Neuronal stem cell (in vitro differentiated cells): ENCODE measurements around the gene SUGCT.

ENCODE experiments used
- DNase-seq: peaks from one replicate; pipeline ENCODE4 v3.0.0-alpha.2; 2013; ENCODE audit warnings: low spot score
- H2AFZ ChIP-seq: one replicate; pipeline ENCODE4 v1.6.1; 2013; ENCODE audit warnings: mild to moderate bottlenecking, low read length, inconsistent platforms
- H2AK5ac ChIP-seq: 2 replicates; pipeline ENCODE4 v1.6.1; 2013; ENCODE audit warnings: low read depth, mild to moderate bottlenecking, inconsistent platforms, low read length, moderate library complexity, mixed read lengths
- H2BK120ac ChIP-seq: 2 replicates; pipeline ENCODE4 v1.6.1; 2013; ENCODE audit warnings: low read depth, mild to moderate bottlenecking, inconsistent platforms, low read length, moderate library complexity, mixed read lengths
- H2BK12ac ChIP-seq: one replicate; pipeline ENCODE4 v1.6.1; 2013; ENCODE audit warnings: low read length, inconsistent platforms
- H2BK15ac ChIP-seq: 2 replicates; pipeline ENCODE4 v1.6.1; 2013; ENCODE audit warnings: mild to moderate bottlenecking, low read length, inconsistent platforms, mixed read lengths
- H2BK5ac ChIP-seq: one replicate; pipeline ENCODE4 v1.6.1; 2013; ENCODE audit warnings: inconsistent platforms, mild to moderate bottlenecking, low read length, moderate library complexity
- H3K14ac ChIP-seq: one replicate; pipeline ENCODE4 v1.6.1; 2013; ENCODE audit warnings: low read length, inconsistent platforms
- H3K18ac ChIP-seq: 2 replicates; pipeline ENCODE4 v1.6.1; 2013; ENCODE audit warnings: low read length, inconsistent platforms
- H3K23ac ChIP-seq: 2 replicates; pipeline ENCODE4 v1.6.1; 2013; ENCODE audit warnings: low read depth, mild to moderate bottlenecking, mixed read lengths, low read length, inconsistent platforms; ENCODE audit not compliant: poor library complexity
- H3K27ac ChIP-seq: replicated peaks from 3 replicates; pipeline ENCODE4 v1.5.1; 2013; ENCODE audit warnings: low read length, inconsistent platforms
- H3K27me3 ChIP-seq, 3 experiments: 2 replicates each; pipeline ENCODE4 v1.6.1; 2013; ENCODE audit warnings: low read length in 3 of 3, mild to moderate bottlenecking in 2 of 3, inconsistent platforms in 1 of 3, low read depth in 1 of 3, mixed read lengths in 1 of 3, moderate library complexity in 1 of 3; ENCODE audit not compliant: control insufficient read depth in 3 of 3, insufficient read depth in 3 of 3
- H3K36me3 ChIP-seq, 2 donors: replicated peaks in 1 of 2; 2 replicates each; pipeline ENCODE4 v1.6.1; 2013; ENCODE audit warnings: low read length in 2 of 2; ENCODE audit not compliant: control insufficient read depth in 2 of 2, insufficient read depth in 2 of 2
- H3K4ac ChIP-seq: 2 replicates; pipeline ENCODE4 v1.6.1; 2013; ENCODE audit warnings: inconsistent platforms, mild to moderate bottlenecking, low read length, moderate library complexity
- H3K4me1 ChIP-seq, 2 donors: 1 replicate in 1 of 2; 2 replicates in 1 of 2; pipeline ENCODE4 v1.6.1; 2013; ENCODE audit warnings: low read length in 2 of 2, low read depth in 1 of 2; ENCODE audit not compliant: control insufficient read depth in 2 of 2, insufficient read depth in 1 of 2
- H3K4me2 ChIP-seq: one replicate; pipeline ENCODE4 v1.6.1; 2013; ENCODE audit warnings: mild to moderate bottlenecking, low read length, inconsistent platforms; ENCODE audit not compliant: insufficient read depth, poor library complexity, severe bottlenecking
- H3K4me3 ChIP-seq, 2 donors: 2 replicates each; pipeline ENCODE4 v1.5.1; 2013; ENCODE audit warnings: low read length in 2 of 2, mild to moderate bottlenecking in 2 of 2, inconsistent platforms in 1 of 2, moderate library complexity in 1 of 2
- H3K79me1 ChIP-seq: one replicate; pipeline ENCODE4 v1.6.1; 2013; ENCODE audit warnings: low read depth, mild to moderate bottlenecking, inconsistent platforms, low read length, moderate library complexity
- H3K9ac ChIP-seq: one replicate; pipeline ENCODE4 v1.6.1; 2013; ENCODE audit warnings: mild to moderate bottlenecking, low read depth, low read length, inconsistent platforms; ENCODE audit not compliant: poor library complexity
- H3K9me3 ChIP-seq, 2 donors: replicated peaks in 1 of 2; 2 replicates each; pipeline versions ENCODE3 to v1.6.1; 2013; ENCODE audit warnings: low read length in 2 of 2, mild to moderate bottlenecking in 2 of 2, inconsistent platforms in 1 of 2, low read depth in 1 of 2, mixed read lengths in 1 of 2, moderate library complexity in 1 of 2; ENCODE audit not compliant: control insufficient read depth in 2 of 2, insufficient read depth in 1 of 2
- H4K8ac ChIP-seq: one replicate; pipeline ENCODE4 v1.6.1; 2013; ENCODE audit warnings: low read depth, mild to moderate bottlenecking, inconsistent platforms, low read length, moderate library complexity
- H4K91ac ChIP-seq: one replicate; pipeline ENCODE4 v1.6.1; 2013; ENCODE audit warnings: low read length, low read depth, mild to moderate bottlenecking, inconsistent platforms; ENCODE audit not compliant: poor library complexity
- WGBS, 2 donors: extraction: QIAGEN DNeasy Blood & Tissue Kit; methylation state at CpG; one replicate each; pipeline ENCODE4 v1.1.7; 2013; ENCODE audit warnings: missing lambda C conversion rate in 2 of 2, mixed read lengths in 1 of 2; ENCODE audit not compliant: insufficient read length in 2 of 2, insufficient replicate concordance in 1 of 2; ENCODE audit errors: extremely low coverage in 2 of 2; 5-methylcytosine and 5-hydroxymethylcytosine counted together

Gene SUGCT

GRCh38 chr7:40489844-40490602 lies 355.2 kb downstream of the SUGCT start:
- H2AFZ ChIP-seq = no peak overlapping the region
- H3K14ac ChIP-seq = no peak overlapping the region
- H3K18ac ChIP-seq = no peak overlapping the region
- no peaks in the 10 kb centered on the region for H3K9me3 ChIP-seq
- no peak overlapping the region for H3K27ac ChIP-seq
- H4K91ac ChIP-seq = no peak overlapping the region
- H2AK5ac ChIP-seq = no peak overlapping the region
- H3K4me1 ChIP-seq = no peaks in the 10 kb centered on the region
- H3K27me3 ChIP-seq = no peaks in the 10 kb centered on the region
- no peaks in the 10 kb centered on the region for H3K79me1 ChIP-seq
- H2BK120ac ChIP-seq = no peak overlapping the region
- no peak for DNase-seq
- H2BK15ac ChIP-seq = no peak overlapping the region
- H3K23ac ChIP-seq = no peak overlapping the region
- H3K4me2 ChIP-seq = no peak overlapping the region
- H3K4ac ChIP-seq = no peak overlapping the region
- no peak overlapping the region for H3K9ac ChIP-seq
- H3K36me3 ChIP-seq = no peaks in the 10 kb centered on the region
- H3K4me3 ChIP-seq = no peak overlapping the region
- no peak overlapping the region for H4K8ac ChIP-seq
- H2BK5ac ChIP-seq = no peak overlapping the region
- no CpG with 5 or more reads among the region's 2 CpGs for WGBS, 2 donors
- H2BK12ac ChIP-seq = no peak overlapping the region

GRCh38 chr7:40490603-40490924 lies 355.8 kb downstream of the SUGCT start:
- no peak overlapping the region for H2AK5ac ChIP-seq
- no peak overlapping the region for H3K4ac ChIP-seq
- H3K18ac ChIP-seq = no peak overlapping the region
- H3K36me3 ChIP-seq = no peaks in the 10 kb centered on the region
- H4K91ac ChIP-seq = no peak overlapping the region
- H3K27me3 ChIP-seq = no peaks in the 10 kb centered on the region
- no peak overlapping the region for H3K23ac ChIP-seq
- H2AFZ ChIP-seq = no peak overlapping the region
- H3K14ac ChIP-seq = no peak overlapping the region
- H3K4me1 ChIP-seq = no peaks in the 10 kb centered on the region
- no peak for DNase-seq
- no peak overlapping the region for H2BK120ac ChIP-seq
- no peak overlapping the region for H2BK15ac ChIP-seq
- H2BK12ac ChIP-seq = no peak overlapping the region
- no peak overlapping the region for H3K4me3 ChIP-seq
- no peak overlapping the region for H3K9ac ChIP-seq
- no peak overlapping the region for H2BK5ac ChIP-seq
- H3K79me1 ChIP-seq = no peaks in the 10 kb centered on the region
- no peak overlapping the region for H3K4me2 ChIP-seq
- H3K9me3 ChIP-seq = no peaks in the 10 kb centered on the region
- no peak overlapping the region for H4K8ac ChIP-seq
- no peak overlapping the region for H3K27ac ChIP-seq

- Histone ChIP-seq H2BK5ac (no peak overlapping the region), H2BK120ac (no peak overlapping the region), H3K4me2 (no peak overlapping the region), H2BK15ac (no peak overlapping the region), H2BK12ac (no peak overlapping the region), H2AFZ (no peak overlapping the region), H2AK5ac (no peak overlapping the region), H3K4me3 (no peak overlapping the region), H3K79me1 (no peaks in the 10 kb centered on the region), H3K4me1 (no peaks in the 10 kb centered on the region), H3K4ac (no peak overlapping the region), H3K14ac (no peak overlapping the region), H3K18ac (no peak overlapping the region), H3K27ac (no peak overlapping the region), H4K91ac (no peak overlapping the region), H3K9ac (no peak overlapping the region), H3K27me3 (no peaks in the 10 kb centered on the region), H3K36me3 (no peaks in the 10 kb centered on the region), H3K23ac (no peak overlapping the region), H4K8ac (no peak overlapping the region), H3K9me3 (no peaks in the 10 kb centered on the region)
- DNase-seq = no peak
- WGBS, 2 donors = no CpG with 5 or more reads among the region's 4 CpGs
These were observed 358.1 kb downstream of the SUGCT start for GRCh38 chr7:40492946-40493345.

GRCh38 chr7:40493609-40494051 lies 358.8 kb downstream of the SUGCT start:
- Histone ChIP-seq H4K8ac (no peak overlapping the region), H2AK5ac (no peak overlapping the region), H3K4ac (no peak overlapping the region), H3K27ac (no peak overlapping the region), H3K9me3 (no peaks in the 10 kb centered on the region), H2BK120ac (no peak overlapping the region), H2BK5ac (no peak overlapping the region), H2AFZ (no peak overlapping the region), H3K14ac (no peak overlapping the region), H3K23ac (no peak overlapping the region), H3K18ac (no peak overlapping the region), H3K9ac (no peak overlapping the region), H3K4me3 (no peak overlapping the region), H3K4me1 (no peaks in the 10 kb centered on the region), H3K4me2 (no peak overlapping the region), H2BK15ac (no peak overlapping the region), H3K27me3 (no peaks in the 10 kb centered on the region), H2BK12ac (no peak overlapping the region), H3K36me3 (no peaks in the 10 kb centered on the region), H3K79me1 (no peaks in the 10 kb centered on the region), H4K91ac (no peak overlapping the region)
- no peak for DNase-seq
- no CpG with 5 or more reads among the region's 5 CpGs for WGBS, 2 donors
